Myocyte (in vitro differentiated cells): ENCODE measurements around the gene HBD. TPM values are rescaled to one million over a fixed set of nuclear protein-coding genes. Genes with fewer than 3 reads are reported as not detected.

Source experiments
- DNase-seq: peaks from one replicate; pipeline ENCODE4 v3.0.0-alpha.2; 2012; ENCODE audit warnings: low read depth
- total RNA-seq: library from RNA; depleted of rRNA; stranded (reverse); fragments of >200 nt; gene quantifications from 2 replicates; pipeline ENCODE4 v1.2.3, GENCODE V29; 2014

HBD gene
- total RNA-seq, 1 donor from 2014 or later, result not detected

DNA sequence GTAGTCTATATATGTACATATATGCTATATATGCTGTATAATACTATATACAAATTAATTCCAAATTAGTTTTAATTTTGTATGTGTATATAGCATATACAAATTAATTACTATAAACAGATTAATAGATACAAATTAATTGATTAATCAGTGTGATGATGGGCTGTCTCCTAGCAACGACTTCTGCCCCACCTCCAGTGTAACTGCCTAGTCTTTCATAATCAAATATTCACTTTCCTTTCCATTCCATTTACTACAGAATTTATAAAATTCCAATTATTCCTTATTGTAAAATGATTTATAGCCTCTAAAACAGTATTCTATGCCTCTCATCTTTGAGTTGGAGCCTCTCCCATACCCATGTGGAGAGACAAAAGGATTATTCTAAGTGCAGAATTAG is 976 bp downstream of the HBD start:
- DNase-seq, result no peak

DNA sequence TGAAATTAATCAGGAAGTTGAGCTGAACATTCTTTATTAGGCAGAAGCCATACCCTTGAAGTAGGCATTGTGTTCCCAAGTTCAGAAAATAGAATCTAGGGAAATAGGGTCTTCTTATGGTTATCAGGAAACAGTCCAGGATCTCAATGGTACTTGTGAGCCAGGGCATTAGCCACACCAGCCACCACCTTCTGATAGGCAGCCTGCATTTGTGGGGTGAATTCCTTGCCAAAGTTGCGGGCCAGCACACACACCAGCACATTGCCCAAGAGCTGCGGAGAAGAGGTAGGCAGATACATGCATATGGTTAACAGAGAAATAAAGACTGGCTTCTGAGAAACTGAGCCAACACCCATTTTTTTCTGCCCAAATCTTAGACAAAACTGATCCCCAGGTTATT is 1.5 kb downstream of the HBD start:
- DNase-seq, result no peak

DNA sequence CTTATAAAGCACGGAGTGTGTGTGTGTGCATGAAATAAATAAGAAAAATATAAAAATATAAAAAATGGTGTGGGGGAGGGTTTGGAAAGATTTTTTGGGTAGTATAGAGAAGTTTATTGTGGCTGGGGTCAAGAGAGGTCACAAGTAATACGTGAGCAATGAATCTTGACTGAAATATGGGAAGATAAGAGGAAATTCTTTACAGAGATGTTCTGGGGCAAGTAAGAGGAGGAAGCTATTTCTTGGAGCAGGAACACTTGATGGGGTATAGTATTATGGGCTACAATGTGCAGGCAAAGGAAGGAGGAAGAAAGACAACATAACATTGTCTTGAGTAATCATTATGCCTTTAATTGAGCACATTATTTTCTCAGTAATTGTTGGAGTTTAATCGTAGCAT is 2.1 kb downstream of the HBD start:
- no peak for DNase-seq

DNA sequence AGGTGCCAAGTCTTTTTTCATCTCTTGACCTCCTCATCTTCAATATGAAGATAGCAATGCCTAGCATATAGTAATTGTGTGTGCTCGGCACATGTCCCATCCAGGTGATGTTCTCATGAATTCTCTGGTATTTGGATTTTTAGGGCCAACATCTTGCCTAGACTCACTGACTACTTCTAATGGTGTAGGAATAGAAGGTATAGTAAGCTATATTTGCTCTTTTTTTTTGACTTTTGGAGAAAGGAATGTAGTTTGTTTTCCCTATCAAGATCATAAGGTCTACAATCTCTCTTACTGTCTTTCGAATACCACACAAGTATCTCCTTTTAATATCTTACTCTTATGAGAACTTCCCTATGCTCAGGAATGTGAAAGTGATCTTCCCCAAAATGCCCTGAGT is 3.2 kb downstream of the HBD start:
- no peak for DNase-seq

DNA sequence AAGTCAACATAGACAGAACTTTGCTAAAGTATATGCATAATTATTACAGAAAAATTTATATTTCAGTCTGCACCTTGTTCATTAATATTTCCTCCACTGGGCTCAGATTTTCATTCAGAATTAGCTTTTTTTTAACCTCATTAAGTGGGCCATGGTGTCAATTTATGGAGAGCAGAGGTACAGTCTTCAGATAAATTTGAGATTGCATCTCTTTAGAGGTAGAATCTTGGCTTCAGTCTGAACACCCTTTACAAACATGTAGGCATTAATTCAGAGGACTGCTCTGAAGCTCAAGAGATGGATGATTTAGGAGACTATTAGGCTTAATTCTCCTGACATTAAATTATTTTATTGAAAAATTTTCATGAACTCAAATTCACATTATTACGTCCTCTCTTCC is 4.0 kb downstream of the HBD start:
- no peak for DNase-seq

DNA sequence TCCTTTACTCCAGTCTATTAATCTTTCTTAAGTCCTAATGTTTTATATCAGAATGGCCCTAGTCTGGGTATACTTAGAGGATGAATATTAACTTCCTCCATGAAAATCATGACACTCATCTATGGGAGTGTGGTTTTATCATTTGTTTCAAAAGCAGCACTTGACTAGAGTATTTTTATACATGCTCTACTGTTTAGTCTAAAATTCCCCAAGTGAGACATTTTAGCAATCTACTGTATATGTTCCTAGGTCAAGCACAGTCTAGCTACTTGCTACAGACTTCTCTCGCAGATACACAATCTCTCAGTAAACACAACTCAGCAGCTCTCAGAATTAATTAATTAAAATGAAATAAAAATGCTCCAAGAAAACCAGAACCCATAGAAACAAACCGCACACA is 4.5 kb downstream of the HBD start:
- DNase-seq, result no peak

DNA sequence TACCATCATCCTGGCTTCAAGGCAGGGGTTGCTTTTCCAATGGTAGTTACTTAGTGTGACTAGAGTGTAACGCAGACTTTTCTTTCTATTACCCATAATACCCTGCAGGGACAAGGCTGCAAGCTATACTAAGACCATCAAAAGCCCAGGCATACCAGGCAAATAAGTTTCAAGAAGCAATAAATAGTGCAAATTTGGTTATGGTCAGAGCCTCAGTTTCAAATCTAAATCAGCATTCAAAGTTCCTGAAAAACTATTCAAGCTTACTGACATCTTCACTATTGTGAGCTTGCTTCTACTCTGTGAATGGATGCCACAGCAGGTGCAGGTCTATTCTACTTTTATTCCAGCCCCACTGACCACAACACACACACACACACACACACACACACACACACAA is 4.9 kb downstream of the HBD start:
- DNase-seq, result peak; percentile 2

DNA sequence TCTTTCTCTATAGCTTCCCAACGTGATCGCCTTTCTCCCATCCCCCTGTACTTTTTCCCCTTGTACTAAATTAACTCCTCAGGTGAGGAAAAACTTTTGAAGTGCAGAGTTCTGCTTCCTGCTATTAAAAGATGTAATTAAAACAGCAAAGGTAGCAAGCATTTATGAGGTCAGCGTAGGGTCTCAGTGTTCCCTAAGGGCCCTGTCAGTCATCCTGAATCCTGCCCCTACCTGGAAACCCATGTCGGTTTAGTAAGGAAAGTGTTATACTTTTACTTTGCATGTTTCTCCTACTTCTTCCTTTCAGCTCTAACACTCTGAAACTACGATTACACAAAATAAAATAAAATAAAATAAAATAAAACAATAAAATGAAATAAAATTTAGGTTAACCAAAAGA is 6.2 kb downstream of the HBD start:
- DNase-seq, result no peak

DNA sequence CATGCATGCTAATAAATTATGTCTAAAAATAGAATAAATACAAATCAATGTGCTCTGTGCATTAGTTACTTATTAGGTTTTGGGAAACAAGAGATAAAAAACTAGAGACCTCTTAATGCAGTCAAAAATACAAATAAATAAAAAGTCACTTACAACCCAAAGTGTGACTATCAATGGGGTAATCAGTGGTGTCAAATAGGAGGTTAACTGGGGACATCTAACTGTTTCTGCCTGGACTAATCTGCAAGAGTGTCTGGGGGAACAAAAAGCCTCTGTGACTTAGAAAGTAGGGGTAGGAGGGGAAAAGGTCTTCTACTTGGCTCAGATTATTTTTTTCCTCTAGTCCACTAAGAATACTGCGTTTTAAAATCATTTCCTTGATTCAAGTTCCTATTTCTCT is 6.6 kb downstream of the HBD start:
- DNase-seq, result no peak

DNA sequence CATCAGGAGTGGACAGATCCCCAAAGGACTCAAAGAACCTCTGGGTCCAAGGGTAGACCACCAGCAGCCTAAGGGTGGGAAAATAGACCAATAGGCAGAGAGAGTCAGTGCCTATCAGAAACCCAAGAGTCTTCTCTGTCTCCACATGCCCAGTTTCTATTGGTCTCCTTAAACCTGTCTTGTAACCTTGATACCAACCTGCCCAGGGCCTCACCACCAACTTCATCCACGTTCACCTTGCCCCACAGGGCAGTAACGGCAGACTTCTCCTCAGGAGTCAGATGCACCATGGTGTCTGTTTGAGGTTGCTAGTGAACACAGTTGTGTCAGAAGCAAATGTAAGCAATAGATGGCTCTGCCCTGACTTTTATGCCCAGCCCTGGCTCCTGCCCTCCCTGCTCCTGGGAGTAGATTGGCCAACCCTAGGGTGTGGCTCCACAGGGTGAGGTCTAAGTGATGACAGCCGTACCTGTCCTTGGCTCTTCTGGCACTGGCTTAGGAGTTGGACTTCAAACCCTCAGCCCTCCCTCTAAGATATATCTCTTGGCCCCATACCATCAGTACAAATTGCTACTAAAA is 7.5 kb downstream of the HBD start, which contains the start of gene HBB:
Gene HBB, minus strand, starts transcription at position 340 of the 579 bp plus-strand sequence. Its CDS starts 50 bp downstream, at position 290.
- DNase-seq, result no peak

DNA sequence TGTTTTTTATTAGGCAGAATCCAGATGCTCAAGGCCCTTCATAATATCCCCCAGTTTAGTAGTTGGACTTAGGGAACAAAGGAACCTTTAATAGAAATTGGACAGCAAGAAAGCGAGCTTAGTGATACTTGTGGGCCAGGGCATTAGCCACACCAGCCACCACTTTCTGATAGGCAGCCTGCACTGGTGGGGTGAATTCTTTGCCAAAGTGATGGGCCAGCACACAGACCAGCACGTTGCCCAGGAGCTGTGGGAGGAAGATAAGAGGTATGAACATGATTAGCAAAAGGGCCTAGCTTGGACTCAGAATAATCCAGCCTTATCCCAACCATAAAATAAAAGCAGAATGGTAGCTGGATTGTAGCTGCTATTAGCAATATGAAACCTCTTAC is 8.8 kb downstream of the HBD start:
- no peak for DNase-seq

DNA sequence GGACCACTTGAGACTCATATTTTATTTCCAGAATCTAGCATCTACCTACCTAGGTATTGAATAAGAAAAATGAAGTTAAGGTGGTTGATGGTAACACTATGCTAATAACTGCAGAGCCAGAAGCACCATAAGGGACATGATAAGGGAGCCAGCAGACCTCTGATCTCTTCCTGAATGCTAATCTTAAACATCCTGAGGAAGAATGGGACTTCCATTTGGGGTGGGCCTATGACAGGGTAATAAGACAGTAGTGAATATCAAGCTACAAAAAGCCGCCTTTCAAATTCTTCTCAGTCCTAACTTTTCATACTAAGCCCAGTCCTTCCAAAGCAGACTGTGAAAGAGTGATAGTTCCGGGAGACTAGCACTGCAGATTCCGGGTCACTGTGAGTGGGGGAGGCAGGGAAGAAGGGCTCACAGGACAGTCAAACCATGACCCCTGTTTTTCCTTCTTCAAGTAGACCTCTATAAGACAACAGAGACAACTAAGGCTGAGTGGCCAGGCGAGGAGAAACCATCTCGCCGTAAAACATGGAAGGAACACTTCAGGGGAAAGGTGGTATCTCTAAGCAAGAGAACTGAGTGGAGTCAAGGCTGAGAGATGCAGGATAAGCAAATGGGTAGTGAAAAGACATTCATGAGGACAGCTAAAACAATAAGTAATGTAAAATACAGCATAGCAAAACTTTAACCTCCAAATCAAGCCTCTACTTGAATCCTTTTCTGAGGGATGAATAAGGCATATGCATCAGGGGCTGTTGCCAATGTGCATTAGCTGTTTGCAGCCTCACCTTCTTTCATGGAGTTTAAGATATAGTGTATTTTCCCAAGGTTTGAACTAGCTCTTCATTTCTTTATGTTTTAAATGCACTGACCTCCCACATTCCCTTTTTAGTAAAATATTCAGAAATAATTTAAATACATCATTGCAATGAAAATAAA is 9.5 kb downstream of the HBD start:
- DNase-seq, result no peak

DNA sequence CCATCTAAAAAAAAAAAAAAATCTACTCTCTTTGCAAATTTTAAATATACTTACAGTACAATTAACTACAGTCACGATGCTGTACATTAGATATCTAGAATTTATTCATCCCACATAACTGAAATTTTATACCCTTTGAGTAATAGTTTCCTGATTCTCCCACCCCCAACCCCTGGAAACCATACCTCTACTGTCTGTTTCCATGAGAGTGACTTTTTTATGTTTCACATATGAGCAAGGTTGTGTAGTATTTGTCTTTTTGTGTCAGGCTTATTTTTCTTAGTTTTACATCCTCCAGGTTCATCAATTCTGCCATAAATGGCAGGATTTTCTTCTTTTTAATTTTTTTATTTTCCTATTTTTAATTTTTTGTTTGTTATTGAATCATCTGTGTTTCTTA is 10.6 kb downstream of the HBD start:
- no peak for DNase-seq

DNA sequence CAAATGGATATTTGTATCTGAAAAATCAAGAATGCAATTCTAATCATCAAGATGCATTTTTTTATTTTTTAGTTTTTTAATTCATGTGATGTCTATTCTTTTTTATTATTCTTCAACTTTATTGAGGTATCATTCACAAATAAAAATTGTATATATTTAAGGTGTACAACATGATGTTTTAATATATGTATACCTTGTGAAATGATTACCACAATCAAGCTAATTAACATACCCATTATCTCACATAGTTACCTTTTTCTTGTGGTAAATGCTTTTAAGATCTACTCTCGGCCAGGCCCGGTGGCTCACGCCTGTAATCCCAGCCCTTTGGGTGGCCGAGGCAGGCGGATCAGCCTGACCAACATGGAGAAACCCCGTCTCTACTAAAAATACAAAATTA is 11.1 kb downstream of the HBD start:
- DNase-seq, result no peak

DNA sequence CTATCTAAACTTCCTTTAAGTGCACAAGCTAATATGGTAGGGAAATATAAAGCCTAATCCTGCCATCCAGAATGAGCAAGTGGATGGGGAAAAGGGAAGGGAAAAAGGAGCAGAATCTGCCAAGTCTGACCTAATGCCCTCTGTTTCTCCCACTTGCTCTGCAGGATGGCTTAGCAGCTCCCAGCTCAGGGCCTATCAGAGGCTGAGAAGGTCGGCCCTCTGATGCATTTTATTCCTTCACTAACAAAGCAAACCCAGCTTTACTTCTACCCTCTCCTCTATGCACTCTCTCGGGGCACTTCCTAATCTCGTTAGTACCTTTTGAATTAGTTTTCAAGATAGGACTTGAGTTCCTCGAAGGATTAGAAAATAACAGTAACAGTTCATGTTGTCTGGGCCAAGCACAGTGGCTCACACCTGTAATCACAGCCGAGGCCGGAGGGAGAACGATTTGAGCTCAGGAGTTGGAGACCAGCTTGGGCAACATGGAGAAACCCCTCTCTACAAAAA is 23.9 kb downstream of the HBD start:
- DNase-seq, result no peak

DNA sequence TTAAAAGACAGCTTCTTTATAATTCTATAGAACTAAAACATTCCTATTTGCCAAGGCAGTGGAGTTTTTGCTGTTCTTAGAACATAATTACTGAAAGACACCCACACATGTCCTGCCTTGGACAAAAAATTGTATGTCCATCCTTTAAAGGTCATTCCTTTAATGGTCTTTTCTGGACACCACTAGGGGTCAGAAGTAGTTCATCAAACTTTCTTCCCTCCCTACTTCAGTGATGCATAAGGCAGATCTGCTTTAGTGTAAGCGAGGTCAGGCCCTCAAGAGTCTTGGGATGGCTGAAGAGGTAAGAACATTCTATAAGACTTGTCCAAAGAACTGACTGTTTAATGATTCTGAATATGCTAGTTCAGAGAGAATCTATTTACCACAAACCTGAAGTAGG is 29.5 kb downstream of the HBD start:
- DNase-seq, result peak; percentile 66

DNA sequence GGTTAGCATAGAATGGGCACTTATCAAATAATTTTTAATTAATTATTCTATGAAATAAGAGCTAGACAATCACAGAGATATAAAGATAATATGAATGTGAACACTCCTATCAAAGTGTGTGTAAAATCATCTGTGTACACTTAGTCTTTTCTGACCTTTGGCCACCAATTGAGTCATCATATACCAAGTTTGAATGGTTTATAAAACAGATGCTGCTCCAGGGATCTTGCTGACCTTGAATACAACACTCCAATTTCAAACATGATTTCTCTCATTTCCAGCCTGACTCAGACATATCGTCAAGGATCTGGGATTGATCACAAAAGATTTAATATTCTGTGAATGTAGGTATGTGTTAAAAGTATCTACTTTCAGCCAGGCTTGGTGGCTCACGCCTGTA is 30.9 kb downstream of the HBD start:
- no peak for DNase-seq

DNA sequence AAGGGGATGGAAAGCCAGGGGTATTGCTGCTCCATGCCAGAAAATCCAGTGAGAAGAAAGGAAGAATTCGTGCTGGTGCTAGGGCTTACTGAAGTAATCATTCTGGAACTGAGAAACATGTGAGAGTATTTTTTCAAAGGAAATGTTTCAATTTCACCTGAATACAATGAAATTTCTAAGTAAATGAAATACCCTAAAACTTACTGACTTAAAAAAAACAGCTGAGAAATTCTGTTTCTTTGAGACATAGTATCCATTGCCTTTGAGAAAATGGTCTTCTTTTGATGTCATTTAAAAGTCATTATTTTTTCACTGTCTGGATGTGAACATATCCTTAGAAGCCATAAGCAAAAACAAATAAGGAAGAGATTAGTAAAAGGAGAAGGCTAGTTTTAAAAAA is 33.7 kb downstream of the HBD start, which contains the start of gene OR51V1:
Gene OR51V1, minus strand, starts transcription at position 101 of the 400 bp plus-strand sequence. Its CDS starts 0 bp downstream, at position 101.
- DNase-seq, result no peak

DNA sequence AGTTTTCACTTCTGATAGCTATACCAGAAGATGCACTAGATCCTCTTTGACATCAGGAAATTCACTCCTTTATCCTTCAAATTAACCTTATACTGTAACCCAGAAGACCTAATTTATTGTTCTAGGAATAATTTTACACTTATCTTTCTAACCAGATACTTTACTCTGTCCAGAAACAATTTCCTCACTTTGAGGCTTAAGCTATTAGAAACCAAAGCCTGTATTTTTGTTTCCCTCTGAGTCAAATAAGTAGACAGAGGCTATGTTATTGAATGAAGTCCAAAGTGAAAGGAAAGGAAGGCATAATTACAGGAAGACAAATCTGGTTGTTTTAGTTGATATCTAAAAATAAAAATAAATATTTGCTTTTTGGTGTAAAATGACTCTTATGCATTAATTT is 36.0 kb downstream of the HBD start:
- DNase-seq, result no peak

DNA sequence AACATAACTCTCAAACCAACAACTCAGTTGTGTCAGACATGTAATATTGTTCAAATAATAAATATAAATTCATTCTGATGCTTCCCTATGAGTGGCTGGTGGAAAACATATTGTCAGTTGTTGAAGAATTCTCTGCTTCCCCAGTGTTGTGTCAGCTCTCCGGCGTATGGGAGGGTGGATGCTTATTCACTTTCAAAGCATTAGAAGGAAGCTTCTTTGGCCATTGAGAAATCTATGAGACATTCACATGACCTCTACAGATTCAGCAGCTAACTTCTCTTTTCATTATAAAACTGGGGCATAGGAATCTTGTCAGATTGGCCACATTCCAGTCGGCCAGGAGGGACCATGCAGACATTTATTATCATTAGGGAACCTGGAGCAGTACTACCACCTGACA is 36.7 kb downstream of the HBD start:
- no peak for DNase-seq

DNA sequence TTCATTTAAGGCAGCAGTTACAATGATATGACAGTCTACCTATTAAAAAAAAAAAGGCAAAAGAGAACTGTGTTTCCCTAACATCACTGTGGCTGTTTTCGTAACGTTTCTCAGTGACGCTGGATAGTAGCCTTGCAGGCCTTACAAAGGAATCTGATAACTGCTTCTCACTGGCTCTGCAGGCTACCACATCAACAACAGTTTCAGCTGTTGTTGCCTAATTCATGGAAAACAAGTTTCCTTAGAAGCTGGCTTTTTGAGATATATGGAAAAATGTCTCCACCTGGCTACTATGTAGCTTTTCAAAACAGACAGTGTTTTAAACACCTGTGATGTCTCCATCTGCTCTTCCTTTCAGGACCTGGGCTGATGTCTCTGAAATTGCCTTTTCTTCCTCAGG is 37.6 kb downstream of the HBD start:
- no peak for DNase-seq

DNA sequence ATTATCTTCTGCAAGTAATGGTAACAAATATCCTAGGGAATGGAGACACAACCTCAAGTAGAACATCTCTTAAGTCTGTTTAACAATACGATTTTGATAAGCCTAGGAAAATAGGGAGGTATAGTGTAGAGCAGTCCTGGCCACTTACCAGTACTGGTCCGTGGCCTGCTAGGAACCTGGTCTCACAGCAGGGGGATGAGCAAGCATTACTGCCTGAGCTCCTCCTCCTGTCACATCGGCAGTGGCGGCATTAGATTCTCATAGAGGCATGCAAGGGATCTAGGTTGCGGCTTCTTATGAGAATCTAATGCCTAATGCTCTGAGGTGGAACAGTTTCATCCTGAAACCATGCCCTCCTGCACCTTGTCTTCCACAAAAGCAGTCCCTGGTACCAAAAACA is 38.2 kb downstream of the HBD start:
- DNase-seq, result no peak

DNA sequence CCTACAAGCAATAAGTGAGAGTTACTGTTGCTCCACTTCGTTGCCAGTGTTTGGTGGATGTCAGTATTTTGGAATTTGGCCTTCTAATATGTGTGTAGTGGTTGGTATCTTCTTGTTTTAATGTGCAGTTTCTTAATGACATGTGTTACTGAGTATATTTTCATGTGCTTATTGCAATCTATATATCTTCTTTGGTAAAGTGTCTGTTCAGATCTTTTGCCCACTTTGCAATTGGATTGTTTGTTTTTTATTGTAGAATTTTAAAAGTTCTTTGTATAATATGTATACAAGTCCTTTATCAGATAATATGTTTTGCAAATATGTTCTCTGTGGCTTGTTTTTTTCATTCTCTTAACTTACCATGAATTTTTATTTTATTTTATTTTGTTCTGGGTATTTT is 41.5 kb downstream of the HBD start:
- no peak for DNase-seq
